Jurkat, Clone E6-1 (cell line): Measurements from ENCODE around the gene LPAR1.

ENCODE experiments used
- DNase-seq: peaks from one replicate; pipeline ENCODE4 v3.0.0-alpha.2; 2011; ENCODE audit warnings: low read depth, low spot score
- H3K4me3 ChIP-seq: 2 replicates; pipeline ENCODE4 v1.5.1; 2011; ENCODE audit warnings: mild to moderate bottlenecking, low read length, control low read depth, moderate library complexity

LPAR1 gene

GRCh38 chr9:110971705-110972104, 66.6 kb downstream of the LPAR1 start:
- DNase-seq = no peak
- no peak overlapping the region for H3K4me3 ChIP-seq

DNA sequence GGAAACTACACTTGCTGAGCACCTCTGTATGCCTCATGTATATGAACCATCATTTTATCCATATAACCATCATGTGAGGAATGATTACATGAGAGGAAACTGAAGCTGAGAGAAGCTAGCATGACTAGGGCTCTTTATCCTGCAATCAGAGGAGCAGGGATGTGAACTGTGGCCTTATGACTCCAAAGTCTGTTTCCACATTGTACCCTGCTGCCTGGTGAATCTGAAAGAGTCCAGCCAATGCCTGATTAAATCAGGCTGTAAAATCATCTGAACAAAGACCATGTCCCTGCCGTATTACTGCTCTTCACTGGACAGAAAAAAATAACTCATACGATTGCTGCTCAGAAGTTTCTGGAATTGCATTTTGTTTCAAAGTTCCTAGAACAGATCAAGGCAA, 67.0 kb downstream of the LPAR1 start:
- no peak overlapping the region for H3K4me3 ChIP-seq
- no peak for DNase-seq

DNA sequence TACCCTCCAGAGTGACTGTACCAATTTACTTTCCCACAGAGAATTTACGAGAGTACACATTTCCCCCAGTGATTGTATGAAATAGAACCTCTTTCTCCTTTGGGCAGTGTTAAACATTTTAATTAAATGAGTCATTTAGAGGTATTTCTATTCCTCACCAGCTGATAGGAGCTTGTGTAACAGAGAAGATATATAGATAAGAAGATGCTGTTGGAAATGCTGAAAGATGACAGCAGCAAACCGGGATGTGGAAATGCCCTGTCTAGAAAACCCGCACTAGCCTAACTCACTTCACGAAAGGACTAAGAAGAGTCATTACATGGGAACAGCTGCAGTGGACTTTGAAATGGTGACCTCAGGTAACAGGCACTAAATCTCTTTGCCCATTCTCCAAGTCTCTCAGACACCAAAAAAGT, 68.3 kb downstream of the LPAR1 start:
- H3K4me3 ChIP-seq = no peak overlapping the region
- no peak for DNase-seq

- no peak for DNase-seq
- no peak overlapping the region for H3K4me3 ChIP-seq
These were observed 70.2 kb downstream of the LPAR1 start for GRCh38 chr9:110968096-110968495.

- DNase-seq = no peak
- no peak overlapping the region for H3K4me3 ChIP-seq
These were observed 71.1 kb downstream of the LPAR1 start for GRCh38 chr9:110967196-110967595.

DNA sequence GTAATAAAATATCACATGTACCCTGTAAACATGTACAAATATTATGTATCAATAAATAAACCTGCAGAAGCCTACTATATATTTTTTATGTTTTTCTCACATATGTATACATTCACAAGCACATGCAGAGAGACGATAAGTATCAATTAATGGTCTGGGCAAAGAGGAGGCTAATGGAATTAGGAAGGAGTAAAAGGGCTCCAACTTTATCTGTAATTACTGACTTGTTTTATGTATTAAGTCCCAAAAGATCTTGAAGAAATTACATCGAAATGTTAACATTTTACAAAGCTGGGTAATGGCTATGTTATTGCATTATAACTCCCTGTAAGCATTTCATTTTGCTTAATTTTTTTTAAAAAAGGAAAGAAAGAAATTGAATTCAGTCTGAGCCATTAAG, 78.0 kb downstream of the LPAR1 start:
- H3K4me3 ChIP-seq = no peak overlapping the region
- no peak for DNase-seq

DNA sequence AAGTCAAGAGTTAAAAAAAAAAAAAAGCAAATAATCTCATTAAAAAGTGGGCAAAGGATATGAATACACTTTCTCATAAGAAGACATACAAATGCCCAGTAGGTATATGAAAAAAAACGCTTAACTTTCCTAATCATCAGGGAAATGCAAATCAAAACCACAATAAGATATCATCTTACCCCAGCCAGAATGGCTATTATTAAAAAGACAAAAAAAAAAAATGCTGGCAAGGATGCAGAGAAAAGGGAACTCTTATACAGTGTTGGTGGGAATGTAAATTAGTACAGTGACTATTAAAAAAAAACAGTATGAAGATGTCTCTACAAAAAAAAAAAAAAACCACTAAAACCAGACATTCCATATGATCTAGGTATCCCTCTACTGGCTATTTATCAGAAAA, 79.4 kb downstream of the LPAR1 start:
- DNase-seq = no peak
- no peak overlapping the region for H3K4me3 ChIP-seq

GRCh38 chr9:110954822-110955291, 83.4 kb downstream of the LPAR1 start:
- H3K4me3 ChIP-seq = no peak overlapping the region
- DNase-seq = no peak

- no peak for DNase-seq
These were observed 85.8 kb downstream of the LPAR1 start for GRCh38 chr9:110952540-110952859.

DNA sequence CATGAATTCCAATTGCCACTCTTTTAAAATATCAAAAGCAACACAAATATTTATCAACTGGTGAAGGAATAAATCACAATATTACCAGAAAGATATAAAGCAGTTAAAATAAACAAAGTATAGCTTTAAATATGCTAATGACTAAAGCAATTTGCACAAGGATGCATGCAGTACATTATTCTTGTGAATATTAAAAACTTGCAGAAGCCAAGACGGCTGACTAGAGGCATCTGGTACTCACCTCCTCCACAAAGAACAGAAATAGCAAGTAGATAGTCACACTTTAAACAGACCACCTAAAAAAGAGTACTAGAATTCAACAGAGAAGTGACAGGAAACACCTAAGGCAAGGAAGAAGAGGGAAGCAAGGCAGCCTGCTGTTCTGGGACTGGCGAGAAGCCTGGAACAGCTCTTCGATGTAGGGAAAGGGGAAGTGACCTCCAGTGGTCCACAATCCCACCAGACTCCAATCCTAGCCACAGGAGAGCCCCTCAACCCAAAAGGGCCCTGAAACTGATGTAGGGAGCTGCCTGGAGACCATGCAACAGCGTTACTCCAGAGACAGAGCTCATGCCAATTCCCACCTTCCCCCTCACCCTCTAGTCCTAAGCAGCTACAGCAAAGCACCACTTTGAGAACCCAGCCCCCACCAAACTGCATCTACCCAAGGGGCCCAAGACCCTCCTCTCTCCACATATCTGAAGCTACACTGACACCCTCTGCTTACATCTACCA, 86.3 kb downstream of the LPAR1 start:
- DNase-seq = no peak
- H3K4me3 ChIP-seq = no peak overlapping the region

More at GRCh38 chr9:110952540-110952859, 85.8 kb downstream of the LPAR1 start:
- no peak overlapping the region for H3K4me3 ChIP-seq

- no peak for DNase-seq
- H3K4me3 ChIP-seq = no peak overlapping the region
These were observed 88.1 kb downstream of the LPAR1 start for GRCh38 chr9:110950041-110950645.

DNA sequence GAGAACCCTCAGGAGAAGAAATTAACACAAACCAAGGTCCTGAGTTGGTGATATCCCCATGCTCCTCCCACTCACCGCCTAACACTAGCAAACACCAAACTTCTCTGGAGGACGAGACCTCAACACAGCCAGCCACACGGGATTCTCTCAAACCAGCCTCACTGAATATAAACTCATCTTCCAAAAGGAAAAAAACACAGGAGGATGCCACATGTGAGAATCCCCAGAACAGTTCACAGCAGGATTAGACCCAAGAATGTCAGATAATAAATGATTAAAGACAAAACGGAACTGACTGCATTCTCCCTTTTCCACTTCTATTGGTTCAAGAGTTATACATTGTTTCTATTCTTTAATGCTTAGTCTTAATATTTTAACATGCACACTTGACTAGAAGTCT, 89.2 kb downstream of the LPAR1 start:
- no peak for DNase-seq
- H3K4me3 ChIP-seq = no peak overlapping the region

DNA sequence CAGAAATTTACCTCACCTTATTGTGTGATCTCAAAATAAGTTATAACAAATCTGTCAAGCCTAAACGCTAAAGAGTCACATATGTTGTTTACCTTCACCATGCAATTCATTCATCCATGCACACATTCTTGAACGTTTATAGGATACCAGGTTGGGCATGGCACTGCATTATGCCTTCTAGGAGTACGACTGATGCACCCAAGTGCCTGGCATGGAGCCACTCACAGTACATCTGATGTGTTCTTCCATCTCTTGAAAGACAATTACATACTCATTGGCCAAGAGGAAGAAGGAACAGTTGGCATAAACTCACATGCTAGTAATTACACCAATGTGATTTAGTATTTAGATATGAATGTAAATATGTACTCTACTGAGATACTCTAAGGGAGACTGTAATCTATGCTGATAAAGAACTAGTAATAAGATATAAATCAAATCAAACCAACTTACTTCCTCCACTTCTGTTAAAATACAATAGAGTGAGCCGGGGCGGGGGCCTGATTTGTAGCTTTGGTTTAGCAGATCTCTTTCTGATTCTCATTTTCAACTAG, 90.7 kb downstream of the LPAR1 start:
- no peak overlapping the region for H3K4me3 ChIP-seq
- DNase-seq = no peak

DNA sequence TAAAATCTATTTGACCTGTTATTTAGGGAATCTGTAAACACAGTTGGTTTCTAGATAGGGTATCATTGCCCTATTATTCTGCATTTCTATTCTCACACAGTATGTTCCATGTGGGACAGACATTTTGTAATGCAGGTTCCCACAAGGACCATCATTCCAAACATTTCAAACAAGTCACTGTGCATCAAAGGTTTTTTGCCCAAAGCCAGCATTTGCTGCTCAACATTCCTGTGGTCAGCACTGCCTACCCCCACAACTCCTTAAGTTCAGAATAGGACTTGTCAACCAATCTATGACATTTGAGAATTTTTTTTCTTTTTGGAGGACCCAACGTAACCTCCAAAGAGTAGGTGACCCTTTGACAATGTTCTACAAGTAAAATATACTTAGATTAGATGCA, 95.7 kb downstream of the LPAR1 start:
- DNase-seq = no peak
- H3K4me3 ChIP-seq = no peak overlapping the region

DNA sequence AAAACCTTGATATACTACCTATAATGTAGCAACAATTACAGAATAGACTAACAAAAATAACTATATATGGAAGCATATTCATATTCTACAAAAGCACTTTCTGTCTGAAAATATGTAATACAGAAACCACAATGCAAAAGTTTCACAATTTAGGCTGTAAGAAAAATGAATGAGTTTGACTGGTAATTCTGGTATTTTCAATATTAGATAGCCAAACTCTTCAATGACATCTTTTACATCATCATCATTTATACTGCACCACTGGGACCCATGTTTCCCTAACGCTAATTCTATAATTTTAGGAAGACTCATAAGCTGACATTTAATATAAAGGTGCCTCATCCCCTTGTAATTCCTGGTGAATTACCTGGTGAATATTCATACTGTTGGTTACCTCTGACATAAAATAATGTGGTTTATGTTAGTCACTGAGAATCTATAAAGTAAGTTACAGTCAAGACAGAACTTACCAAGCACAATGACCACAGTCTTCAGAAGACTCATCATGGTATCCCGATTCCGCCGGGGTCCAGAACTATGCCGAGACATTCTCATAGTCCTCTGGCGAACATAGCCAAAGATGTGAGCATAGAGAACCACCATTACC, 97.2 kb downstream of the LPAR1 start:
- DNase-seq = no peak
- H3K4me3 ChIP-seq = no peak overlapping the region

GRCh38 chr9:110939573-110939972, 98.7 kb downstream of the LPAR1 start:
- no peak overlapping the region for H3K4me3 ChIP-seq
- DNase-seq = no peak

DNA sequence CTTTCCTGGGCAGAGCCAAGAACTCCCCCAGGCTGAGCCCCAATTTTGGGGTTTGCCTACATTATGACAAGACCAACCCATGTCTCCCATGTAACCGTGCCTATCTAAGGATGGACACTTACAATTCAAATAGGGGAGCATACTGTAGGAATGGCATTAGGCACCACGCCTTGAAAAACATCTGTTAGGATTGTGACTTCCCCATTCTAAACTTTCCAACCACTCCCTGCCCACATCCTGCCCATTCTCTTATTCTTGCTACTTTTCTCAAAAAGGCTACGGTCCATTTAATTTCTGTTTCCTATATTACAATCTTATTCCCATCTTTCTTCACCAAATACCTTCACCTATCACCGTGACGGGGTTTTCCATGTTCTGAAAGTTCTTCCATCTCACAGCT, 99.2 kb downstream of the LPAR1 start:
- peak; percentile 2 for DNase-seq
- H3K4me3 ChIP-seq = no peak overlapping the region

GRCh38 chr9:110938242-110938641, 100.0 kb downstream of the LPAR1 start:
- H3K4me3 ChIP-seq = no peak overlapping the region
- DNase-seq = no peak

GRCh38 chr9:110936719-110937452, 101.4 kb downstream of the LPAR1 start:
- DNase-seq = no peak
- no peak overlapping the region for H3K4me3 ChIP-seq

DNA sequence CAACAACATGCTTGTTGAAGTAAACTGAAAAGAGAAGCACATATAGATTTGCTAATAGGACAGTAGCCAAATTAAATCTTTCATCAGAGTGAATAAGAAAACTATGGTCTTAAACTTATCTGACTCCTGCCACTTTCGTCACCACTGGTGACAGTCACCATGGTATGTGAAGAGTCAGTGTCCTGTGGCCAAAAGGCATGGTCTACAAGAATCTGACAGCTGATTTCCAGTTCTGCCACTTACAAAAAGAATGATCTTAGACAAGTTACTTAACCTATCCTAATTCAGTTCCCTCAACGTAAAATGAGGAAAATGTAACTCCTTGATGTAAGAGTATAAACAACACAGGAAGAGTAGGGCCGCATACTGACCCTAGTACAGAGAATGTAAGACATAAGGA, 102.0 kb downstream of the LPAR1 start:
- no peak for DNase-seq

More for the DNA sequence above, 102.0 kb downstream of the LPAR1 start:
- no peak overlapping the region for H3K4me3 ChIP-seq
